ENCODE data around the gene ANKDD1B. TPM values are rescaled to one million over a fixed set of nuclear protein-coding genes. Genes with fewer than 3 reads are reported as not detected.
"Not testable (repeated sequence)": the region's sequence is repeated elsewhere in the genome, so short reads cannot be mapped to it uniquely, and the experiment has no call there.

ANKDD1B gene
- total RNA-seq, 1 donor from 2014 or later = 0.43 TPM

DNA sequence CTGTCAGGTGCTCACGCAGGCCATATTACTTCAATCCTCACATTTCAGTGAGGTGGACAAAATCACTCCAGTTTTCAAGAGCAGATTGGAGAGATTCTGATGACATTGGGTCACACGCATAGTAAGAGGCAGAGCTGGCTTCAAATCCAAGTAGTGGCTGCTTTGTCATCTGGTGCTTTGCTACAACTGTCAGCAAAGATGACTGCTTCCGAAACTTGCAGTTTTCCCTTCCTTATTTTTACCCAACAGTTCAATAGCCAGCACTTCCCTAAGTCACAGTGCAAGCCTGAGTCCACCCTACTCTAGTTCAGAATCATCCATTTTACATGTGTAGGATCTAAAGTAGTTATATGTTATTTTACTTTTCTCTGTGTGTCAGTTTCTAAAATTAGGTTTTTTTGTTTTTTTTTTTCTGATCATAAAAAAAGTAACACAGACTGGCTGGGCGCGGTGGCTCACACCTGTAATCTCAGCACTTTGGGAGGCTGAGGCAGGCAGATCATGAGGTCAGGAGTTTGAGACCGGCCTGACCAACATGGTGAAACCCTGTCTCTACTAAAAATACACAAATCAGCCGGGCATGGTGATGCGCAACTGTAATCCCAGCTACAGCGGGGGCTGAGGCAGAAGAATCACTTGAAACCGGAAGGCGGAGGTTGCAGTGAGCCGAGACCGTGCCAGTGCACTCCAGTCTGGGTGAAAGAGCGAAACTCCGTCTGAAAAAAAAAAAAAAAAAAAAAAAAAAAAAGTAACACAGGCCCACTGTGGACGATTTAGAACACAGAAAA, 49.6 kb downstream of the ANKDD1B start:
- no peak for DNase-seq (ENCODE audit: low spot score)

DNA sequence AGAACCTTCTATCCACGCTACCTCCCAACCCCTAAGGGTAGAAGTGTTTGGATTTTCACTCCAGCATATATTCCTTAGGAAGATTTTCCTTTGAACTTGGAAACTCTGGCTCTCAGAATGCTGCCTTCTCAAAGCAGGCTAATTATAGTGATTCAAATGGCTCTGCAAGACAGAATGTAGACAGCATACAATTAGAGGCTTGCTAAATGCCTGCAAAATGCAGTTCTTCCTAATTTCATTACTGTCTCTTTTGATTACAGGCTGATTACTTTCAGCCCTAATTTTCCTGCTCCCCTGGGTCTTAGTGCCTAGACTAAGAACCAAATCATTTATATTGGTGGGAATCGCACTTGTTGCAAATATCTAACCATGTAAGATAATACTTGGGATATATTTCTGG, 50.8 kb downstream of the ANKDD1B start:
- DNase-seq (ENCODE audit: low spot score) = no peak

DNA sequence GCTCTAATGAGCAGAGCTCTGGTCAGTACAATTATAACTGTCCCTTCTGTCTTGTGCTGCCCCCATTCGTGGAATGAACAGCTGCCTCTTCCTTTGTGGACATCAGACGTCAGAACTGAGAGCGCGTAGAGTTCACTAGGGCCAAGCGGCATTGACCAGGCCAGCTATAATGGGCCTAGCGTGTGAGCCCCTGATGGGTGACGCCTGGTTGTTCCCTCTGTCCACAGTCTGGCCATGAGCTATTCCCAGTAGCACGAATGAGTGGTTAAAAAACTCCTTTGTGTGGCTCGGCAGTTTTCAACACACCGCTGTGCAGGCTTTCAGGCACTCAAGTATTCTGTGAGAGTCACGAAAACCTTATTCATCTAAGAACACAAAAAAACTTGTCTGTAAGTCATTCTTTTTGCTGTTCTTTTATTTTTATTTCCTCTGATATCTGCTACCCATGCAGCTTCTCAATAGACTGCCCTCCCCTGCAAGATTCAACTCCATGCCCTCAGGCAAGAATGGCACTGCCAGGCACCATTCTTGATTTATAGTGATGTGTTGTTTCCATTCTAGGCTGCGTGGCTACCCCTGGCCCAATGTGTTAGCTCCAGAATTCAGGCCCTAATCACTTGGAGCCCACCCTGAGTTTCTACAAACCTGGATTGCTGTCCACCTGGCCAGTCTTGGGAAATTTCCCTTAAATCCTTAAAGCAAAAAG, 52.5 kb downstream of the ANKDD1B start:
- no peak for DNase-seq (ENCODE audit: low spot score)

DNA sequence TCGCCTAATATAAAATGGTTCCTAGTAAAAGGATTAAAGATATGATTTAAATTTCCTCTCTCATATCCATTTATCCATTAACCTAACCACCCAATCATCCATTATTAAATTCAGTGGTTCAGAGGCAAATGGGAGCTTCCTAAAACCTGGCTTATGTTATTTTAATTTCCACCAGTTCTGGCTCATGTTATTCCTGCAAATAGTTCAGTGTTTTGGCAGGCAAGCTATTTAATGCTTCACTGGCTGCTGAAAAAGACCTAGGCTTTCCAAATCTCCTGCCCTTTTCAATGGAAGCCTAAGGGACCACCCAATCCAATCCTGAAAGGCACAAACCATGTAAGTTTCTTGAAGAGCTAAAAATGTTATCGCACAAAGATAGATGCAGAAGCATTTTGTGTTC, 53.7 kb downstream of the ANKDD1B start:
- no peak for DNase-seq (ENCODE audit: low spot score)

DNA sequence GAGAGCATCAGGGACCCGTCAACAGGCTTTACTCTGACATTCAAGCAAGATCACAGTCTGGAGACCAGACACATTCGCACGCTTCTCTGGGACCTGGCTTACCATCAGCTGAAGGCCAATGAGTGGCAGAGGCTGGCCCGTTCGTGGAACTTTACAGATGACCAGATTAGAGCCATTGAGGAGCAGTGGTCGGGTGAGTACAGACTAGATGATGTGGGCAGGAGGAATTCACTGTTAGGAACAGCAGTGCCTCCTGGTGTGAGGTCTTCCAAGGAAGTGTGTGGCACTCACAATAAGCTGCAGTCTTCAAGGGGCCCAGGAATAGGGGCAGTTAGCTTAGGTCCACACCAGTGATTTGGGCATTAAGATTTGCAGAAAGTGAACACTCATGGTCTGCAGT, 55.5 kb downstream of the ANKDD1B start:
- no peak for DNase-seq (ENCODE audit: low spot score)

DNA sequence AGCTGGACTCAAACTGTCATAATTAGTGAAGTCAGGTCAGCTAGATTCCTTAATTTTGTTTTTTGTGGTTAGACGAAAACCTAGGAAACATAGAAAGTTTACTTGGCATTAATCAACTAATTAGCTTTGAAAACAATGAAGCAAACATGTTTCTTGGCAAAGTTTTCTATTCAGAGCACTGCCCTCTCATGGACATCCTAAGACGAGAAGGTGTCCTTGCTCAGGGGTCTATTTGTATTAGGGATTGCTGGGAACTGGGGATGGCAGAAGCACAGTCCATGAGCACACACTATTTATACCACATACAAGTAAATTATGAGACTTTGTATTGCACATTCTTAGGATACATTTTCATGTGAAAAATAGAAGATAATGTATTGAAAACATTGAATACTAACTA, 56.3 kb downstream of the ANKDD1B start:
- DNase-seq (ENCODE audit: low spot score) = no peak

DNA sequence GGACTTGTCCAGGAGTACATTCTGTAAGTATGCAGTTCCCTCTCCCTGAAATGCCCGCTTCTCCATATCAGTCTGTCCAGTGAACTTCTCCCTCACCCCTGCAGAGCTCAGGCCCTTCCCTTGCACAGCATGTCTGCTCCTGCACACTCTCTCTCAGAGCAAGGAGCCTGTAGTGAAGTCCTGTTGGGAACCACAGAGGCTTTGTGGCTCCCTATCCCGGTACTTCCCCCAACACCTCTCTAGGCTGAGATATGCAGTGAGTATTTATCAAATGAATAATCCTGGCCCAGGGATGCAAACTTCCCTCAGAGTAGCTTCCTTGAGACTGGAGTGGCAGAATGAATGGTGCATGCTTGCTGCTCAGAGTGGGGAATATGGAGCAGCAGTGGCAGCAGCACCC, 57.2 kb downstream of the ANKDD1B start:
- DNase-seq (ENCODE audit: low spot score) = no peak

DNA sequence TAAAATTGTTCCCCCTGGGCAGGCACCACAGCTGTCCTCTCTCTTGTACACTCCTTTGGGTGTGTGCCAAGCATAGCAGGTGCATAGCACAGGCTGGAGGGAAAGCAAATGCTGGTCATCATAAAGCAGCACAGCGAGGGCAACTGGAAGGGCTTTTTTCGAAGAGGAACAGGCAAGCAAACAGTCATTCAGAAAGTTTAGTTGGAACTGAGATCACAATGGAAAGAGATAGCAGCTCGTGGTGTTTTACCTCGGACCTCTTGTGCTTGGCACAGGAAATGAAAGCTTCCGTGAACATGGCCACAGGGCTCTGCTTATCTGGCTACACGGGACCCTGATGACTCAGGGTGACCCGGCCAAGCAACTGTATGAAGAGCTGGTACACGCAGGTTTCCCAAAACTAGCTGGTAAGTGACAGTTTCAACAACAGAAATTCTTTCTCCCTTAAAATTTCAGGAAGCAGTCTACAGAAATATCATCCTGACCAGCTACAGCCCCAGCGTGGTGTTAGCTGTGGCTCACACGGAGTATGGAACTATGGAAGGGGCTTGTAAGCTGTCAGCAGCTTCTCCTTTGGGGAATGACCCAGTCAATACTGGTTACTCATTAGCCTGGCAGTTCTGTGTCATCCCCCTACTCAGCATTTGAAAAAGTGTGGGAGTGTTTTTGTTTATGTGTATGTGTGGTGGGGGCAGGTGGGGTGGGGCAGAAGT, 57.9 kb downstream of the ANKDD1B start:
- DNase-seq (ENCODE audit: low spot score) = peak; percentile 39

DNA sequence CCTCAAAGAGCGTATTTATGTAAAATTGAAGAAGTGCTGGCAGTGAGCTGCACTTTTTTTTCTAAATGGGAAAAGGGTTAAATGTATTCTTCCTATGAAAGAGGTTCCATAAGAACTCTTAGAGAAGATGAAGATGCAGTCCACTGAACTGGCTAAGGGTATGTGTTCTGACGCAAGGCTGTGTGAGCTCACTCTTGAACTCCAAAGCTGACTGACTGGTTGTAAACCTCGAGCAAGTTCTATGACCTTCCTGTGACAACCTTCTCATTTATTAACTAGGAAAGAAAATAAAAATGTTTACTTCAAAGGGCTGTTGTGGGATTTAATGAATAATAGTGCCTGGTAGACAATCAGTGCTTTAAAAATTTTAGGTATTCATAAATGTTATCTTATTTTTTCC, 59.3 kb downstream of the ANKDD1B start:
- no peak for DNase-seq (ENCODE audit: low spot score)

DNA sequence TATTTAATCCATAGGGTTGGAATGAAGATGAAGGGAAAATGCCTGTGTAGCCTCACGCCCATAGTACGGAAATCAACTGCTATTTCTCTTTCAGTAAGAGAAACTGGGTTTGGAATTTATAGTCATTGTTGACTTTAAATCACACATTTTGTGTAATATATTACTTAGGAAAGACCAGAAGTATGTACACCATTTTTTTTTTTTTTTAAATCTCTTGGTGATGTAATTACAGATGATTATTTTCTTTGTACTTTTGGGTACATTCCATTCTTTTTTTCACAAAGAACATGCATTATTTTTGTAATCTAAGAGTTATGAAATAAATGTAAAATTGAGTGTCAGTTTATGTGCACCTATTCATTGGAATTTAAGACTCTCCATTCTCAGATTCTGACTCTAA, 60.3 kb downstream of the ANKDD1B start:
- no peak for DNase-seq (ENCODE audit: low spot score)

DNA sequence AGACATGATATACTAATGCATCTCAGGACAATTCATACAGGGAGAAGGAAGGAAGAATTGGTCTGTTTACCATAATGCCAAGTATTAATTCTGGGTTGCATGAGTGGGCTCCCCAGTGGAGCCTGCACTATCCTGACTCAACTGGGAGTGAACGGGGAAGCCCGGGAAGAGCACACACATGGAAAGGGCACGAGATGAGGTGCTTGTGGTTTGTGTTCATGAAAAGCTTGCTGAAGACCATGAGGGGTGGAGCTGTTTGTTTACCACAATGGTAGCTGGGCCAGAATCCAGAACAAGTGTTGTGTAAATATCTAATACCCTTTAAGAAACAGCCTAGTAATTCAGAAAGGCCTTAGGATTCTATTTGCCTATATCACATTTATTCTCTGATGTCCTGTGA, 61.4 kb downstream of the ANKDD1B start:
- no peak for DNase-seq (ENCODE audit: low spot score)

DNA sequence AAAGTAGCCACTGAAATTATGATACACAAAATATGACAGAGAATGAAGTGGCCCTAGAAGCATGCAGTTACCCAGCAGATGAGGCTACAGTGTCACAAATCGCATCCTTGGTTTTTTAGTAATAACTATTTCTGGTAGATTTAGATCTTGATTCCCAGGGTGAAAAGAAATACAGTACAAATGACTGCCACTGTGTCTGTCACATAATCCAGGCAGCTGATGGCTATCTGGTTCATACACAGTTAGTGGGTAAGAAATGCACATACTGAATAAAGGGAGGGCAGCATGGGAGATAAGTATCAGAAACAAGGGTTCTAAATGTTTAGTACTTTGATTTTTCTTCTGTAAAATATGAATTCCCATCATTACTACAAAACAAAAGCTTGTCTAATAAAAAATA, 64.5 kb downstream of the ANKDD1B start:
- DNase-seq (ENCODE audit: low spot score) = no peak

DNA sequence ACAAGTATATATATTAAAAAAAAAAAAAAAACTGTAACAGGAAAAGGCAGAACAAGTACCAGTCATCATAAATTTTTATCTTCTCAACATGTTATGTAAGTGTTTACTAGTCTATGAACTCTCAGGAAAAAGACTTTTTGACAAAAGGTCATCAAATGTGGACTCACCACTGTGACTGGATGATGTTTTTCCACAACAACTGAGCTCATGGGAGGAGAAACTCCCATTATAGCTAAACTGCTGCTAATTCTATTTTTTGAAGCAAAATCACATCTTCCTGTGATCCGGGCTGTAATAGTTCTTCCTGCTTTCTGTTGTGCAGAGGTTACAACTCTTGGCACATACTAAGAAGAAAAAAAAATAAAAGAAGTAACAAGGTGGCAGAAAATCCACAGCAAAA, 66.4 kb downstream of the ANKDD1B start:
- no peak for DNase-seq (ENCODE audit: low spot score)

DNA sequence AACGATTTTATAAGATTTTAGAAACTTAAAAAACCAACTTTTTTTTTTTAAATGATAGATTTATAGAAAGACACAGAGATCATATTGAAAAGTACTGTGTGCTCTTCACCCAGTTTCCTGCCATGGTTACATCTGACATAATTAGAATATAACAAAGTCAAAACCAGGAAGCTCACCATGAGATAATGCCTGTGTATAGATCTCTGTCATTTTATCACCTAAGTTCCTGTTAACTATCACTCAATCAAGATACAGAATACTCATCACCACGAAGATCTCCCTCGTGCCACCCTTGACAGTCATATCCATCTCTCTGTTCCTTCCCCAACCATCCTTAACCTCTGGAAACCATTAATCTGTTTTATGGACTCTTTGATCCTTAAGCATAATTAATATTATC, 66.9 kb downstream of the ANKDD1B start:
- DNase-seq (ENCODE audit: low spot score) = no peak

DNA sequence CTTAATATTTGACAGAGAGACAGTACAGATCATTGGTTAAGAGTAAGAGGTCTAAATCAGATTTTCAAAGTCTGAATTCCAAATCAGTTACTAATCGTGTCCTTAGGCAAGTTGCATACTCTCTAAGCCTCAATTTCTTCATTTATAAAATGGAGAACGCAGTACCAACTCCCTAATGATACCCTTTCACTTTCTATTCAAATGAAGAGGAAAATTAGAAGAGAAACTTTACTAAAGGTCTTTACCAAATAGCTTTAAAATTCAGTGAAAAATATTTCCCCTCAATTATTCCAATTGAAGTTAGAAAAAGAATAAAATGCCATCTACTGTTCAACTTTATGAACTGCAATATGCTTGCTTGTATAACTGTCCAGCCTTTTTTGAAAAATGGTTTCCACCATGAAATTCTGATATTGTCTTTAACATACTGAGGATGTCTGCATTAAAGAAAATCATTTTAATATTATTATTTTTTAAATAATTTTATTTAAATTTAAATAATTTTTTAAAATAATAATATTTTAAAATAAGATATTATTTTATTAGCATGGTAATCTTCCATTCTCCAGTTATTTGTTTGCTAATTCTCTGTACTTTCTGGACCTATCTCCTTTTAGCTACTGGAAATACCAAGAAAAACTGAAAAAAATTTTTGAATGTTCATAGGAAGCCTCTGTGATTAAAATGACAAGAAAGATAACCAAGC, 70.0 kb downstream of the ANKDD1B start:
- no peak for DNase-seq (ENCODE audit: low spot score)

DNA sequence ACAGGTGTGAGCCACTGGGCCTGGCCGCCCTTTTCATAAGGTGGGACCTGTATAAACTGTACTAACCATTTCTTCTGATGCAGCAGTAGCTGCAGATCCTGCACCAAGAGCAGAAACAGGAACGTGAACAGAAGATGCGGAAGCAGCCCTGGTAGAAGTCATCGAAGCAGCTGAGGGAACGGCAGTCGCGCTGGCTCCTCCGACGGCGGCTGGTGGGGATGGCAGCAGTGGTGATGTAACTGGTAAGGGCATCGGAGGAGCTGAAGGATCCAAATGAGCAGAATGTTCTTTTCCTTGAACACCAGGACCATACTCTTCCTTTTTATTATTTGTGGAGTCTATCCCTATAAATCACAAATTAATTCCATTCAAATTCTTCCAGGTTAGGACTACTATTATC, 73.9 kb downstream of the ANKDD1B start:
- DNase-seq (ENCODE audit: low spot score) = no peak

DNA sequence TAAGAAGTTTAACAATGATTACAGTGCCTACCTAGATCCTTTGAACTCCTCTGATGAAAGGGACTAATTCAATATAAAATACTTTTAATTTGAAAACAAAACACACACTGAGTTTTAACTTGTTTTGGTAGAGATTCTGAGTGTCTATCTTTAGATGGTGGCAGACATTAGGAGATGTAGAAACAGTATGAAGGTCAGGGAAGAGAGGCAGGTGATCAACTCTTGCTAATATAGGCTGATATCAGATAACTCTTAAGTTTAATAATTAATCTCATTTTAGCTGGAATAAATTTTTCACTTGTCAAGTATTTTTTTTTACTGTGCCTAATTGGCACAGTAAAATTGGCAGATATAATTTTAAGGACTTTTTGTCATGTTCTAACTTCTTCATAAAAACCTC, 75.2 kb downstream of the ANKDD1B start:
- no peak for DNase-seq (ENCODE audit: low spot score)

DNA sequence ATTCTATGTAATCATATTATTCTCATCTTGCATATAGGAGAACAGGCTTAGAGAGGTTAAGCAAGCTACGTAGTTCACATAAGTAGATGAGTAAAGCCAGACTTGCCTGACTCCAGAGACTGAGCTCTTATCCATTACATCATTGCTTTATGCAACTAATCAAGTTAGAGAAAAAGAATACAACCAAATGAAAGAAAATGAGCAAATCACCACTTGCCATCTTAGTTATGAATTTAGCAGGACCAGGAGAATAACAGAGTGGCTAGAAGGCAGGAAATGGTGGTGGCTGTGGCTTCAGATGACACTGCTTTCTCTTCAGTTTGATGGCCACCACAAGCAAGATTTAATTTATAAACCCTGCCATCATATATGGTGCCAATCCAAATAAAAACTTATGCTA, 79.4 kb downstream of the ANKDD1B start:
- DNase-seq (ENCODE audit: low spot score) = no peak

DNA sequence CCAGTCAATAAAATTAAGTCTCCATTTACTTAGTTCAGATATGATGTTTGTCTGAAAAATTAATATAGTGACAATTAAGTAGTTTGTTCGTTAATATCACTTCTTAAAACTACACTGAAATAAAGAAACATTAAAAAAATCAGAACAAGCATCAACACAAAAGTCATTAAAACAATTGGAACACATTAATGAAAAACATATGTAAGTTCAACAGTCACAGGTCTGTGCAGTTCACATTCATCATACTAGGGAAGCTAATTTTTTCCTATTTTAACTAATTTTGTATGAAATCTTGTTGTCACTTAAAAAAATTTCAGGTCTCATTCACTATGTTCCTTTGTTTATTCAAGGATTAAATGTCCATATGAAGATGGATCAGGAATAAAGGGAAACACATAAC, 83.5 kb downstream of the ANKDD1B start:
- DNase-seq (ENCODE audit: low spot score) = no peak

DNA sequence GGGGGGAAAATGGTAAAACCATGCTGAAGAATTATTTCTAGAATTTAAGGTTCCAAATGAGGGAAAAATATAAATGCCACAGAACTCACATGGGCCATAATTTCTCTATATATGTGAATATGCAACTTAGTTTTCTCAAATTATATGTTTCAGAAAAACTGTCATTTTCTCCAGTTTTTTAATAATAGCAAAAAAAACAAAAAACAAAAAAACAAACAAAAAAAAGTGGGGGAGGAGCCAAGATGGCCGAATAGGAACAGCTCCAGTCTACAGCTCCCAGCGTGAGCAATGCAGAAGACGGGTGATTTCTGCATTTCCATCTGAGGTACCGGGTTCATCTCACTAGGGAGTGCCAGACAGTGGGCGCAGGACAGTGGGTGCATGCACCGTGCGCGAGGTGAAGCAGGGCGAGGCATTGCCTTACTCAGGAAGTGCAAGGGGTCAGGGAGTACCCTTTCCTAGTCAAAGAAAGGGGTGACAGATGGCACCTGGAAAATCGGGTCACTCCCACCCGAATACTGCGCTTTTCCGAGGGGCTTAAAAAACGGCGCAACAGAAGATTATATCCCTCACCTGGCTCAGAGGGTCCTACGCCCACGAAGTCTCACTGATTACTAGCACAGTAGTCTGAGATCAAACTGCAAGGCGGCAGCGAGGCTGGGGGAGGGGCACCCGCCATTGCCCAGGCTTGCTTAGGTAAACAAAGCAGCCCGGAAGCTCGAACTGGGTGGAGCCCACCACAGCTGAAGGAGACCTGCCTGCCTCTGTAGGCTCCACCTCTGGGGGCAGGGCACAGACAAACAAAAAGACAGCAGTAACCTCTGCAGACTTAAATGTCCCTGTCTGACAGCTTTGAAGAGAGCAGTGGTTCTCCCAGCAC, 84.5 kb downstream of the ANKDD1B start:
- DNase-seq (ENCODE audit: low spot score) = not testable (repeated sequence)

DNA sequence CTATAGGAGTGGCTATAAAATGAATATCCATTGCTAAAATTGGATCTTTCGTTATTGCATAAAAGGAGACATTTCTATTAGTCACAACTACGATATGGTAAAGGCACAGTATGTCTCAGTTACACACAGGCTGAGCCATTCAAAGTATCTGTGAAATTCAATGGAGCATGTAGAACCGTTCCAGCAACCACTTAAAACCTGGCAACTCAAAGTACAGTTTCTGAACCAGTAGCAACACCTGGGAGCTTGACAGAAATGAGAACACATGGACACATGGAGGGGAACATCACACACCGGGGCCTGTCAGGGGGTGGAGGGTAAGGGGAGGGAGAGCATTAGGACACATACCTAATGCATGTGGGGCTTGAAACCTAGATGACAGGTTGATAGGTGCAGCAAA, 90.6 kb downstream of the ANKDD1B start:
- no peak for DNase-seq (ENCODE audit: low spot score)
